Embryonic facial prominence (tissue), 1 donor: ENCODE data around the gene DCP1B.

Experiments used
- DNase-seq: peaks from one replicate; pipeline ENCODE4 v3.0.0-alpha.2; 2016; ENCODE audit errors: extremely low spot score

DCP1B gene

GRCh38 chr12:2017546-2018337, 13.5 kb upstream of the DCP1B start:
- DNase-seq = no peak

- no peak for DNase-seq
Measured at GRCh38 chr12:2016862-2017545, 12.7 kb upstream of the DCP1B start.

DNA sequence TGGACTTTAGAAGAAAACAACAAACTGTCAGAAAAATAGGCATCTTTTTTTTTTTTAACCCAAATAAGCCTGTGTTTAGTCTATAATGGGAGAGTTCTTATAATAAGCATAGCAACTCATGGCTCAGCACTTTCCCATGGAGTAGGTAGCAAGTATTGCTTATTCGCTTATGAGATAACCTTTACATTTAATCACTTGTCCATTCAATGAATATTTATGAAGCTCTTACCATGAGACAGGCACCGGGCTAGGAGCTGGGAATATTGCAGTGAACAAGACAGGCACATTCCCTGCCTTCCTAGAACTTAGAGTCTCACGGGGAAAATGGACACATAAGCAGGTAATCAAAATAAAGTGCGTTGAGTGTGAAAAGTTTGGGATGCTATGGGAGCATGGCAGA, 10.0 kb upstream of the DCP1B start:
- no peak for DNase-seq

GRCh38 chr12:2013527-2014223, 9.4 kb upstream of the DCP1B start:
- no peak for DNase-seq

DNA sequence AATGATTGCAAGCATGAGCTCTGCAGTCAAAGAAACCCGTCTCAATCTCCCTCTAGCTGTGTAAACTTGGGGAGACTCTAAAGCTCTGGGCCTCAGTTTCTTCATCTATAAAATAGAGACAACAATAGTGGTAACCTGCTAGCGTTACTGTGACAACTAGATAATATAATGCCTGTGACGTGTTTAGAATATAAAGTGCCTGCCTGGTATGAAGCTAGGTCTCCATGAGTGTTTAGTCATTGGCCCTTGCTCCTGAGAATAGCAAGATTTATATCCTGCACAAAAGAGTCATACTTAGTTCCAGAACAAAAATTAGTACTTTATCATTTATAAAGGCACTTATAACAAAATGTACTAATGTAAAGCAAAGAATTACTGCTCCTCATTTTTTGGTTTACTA, 8.8 kb upstream of the DCP1B start:
- DNase-seq = no peak

DNA sequence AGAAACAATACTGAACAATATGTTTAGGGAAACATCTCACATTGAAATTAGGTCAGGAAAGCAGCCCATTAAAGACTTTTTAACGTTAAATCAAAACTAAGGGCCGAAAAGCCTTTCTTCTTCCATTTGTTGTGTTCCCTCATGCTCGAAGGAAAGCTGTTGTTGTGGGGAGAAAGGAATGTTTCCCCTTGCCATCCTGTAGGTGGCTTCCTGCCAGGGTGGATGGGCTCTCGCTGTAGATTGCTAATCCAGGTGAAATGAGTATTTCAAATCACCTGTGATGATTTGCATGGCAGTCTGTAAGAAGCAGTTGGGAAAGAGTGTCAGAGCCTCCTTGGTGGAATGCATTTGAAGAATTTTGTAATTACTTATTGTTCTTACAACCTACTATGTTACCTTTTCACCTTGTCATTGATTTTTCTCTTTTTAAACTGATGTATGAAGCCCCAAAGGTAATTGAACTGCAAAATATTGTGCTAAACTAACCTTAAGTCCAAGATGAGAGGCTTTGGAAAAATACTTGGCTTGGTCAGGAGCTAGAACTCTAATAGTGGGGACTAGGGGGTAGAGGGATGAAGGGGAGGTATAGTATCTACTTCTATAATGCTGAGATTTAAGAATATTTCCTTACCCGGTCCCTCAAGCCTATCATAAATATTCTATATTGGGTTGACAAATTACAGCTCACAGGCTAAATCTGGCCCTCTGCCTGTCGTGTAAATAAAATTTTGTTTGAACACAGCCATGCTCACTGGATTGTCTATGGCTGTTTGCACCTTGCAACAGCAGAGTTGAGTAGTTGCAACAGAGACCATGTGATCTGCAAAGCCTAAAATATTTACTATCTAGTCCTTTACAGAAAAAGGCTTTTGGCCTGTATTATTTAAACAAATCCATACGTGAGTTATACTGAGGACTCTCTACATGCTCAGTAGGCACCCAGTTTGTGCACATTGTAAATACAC, 7.7 kb upstream of the DCP1B start:
- no peak for DNase-seq

- DNase-seq = no peak
Measured at GRCh38 chr12:2009623-2010022, 5.4 kb upstream of the DCP1B start.

DNA sequence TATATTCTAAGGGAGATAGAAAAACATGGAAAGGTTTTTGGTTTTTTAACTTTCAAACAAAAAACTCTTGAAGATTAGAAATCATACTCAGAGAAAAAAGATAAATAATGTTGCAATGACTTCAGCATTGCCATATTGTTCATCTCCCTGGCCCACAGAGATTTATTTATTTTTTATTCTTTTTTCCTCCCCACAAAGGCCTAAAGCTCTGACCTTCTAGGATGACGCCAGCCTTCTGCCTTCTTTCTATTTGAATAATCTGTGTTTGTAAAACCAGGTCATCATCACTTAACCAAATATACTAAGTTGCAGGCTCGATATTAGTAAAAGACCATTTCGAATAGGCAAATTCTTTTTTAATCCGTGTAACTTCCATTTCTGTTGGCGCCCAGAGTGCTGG, 4.4 kb upstream of the DCP1B start:
- no peak for DNase-seq

- DNase-seq = peak; percentile 56
Measured at GRCh38 chr12:2003676-2004112, 563 bp downstream of the DCP1B start.

GRCh38 chr12:1995205-1995896, 8.9 kb downstream of the DCP1B start:
- no peak for DNase-seq

DNA sequence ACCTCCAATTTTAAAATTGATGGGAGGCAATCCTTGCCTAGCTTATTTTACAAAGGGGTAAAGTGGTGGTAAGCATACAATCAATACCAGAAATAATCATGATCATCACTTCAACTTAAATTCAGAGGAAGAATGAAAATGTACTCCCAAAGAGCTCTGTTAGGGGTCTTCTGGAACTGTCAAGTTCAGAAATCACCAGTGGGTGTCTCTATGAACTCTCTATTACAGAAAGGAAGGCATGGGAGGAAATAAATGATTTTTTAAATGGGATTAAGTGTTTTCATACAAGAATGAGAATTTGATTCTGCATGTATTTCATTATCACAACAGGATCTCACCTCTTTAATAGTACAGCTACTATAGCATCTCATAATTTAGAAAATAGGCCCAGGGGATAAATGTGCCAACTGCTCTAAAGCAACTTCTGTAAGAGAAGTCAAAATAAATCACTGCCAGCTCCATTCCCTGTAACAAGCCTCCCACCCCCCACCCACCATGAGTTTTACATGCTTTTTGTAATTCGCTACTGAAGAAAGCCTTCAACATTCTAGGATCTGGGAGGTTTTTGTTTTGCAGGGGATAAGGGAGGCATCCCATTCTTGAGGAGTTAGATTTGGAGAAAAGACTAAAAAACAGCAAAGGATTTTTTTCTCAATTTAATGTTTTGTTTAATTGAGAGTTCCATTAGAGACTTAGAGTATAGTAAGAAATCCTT, 9.7 kb downstream of the DCP1B start:
- DNase-seq = no peak

DNA sequence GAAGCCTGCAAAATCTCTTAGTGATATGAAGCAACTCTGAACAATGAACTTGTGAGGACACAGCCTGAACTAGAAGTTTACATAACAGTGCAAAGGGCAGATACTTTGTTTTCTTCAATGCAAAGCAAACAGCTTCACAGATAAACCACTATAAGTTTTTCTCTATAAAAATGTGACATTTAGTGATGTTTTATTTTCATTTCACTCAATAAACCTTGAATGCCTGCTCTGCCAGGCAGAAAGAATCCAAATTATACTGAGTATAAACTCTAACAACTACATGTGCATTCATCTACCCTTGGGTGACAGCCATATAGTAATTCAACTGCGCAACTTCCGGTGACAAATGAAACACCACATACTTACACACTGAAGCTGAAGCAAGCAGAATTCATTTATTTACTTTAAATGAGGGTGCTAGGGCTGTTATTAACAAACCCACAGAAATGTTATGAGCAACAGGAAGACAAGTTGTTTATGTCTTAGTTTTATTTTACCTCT, 10.3 kb downstream of the DCP1B start:
- DNase-seq = no peak

DNA sequence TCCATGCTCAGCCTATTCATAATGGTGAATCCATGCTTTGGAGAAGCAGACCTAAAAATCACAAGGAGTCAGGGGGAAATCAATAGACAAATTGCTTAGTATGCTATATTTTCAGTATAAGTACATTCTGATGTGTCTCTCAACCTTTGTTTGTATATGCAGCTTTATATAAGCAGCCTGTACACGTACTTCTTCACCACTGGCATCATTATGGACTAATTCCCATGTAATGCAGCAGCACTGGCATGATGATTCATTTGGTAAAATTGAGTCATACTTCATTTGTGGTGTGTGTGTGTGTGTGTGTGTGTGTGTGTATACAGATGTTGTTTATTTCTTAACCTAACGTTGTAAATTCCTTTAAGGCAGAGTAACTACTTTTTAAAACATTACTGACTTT, 10.9 kb downstream of the DCP1B start:
- no peak for DNase-seq

GRCh38 chr12:1992732-1993131, 11.5 kb downstream of the DCP1B start:
- no peak for DNase-seq

GRCh38 chr12:1989111-1989510, 15.1 kb downstream of the DCP1B start:
- DNase-seq = no peak

GRCh38 chr12:1984759-1985158, 19.5 kb downstream of the DCP1B start:
- no peak for DNase-seq

- no peak for DNase-seq
Measured at GRCh38 chr12:1980282-1980681, 24.0 kb downstream of the DCP1B start.

GRCh38 chr12:1978078-1978862, 26.0 kb downstream of the DCP1B start:
- no peak for DNase-seq

DNA sequence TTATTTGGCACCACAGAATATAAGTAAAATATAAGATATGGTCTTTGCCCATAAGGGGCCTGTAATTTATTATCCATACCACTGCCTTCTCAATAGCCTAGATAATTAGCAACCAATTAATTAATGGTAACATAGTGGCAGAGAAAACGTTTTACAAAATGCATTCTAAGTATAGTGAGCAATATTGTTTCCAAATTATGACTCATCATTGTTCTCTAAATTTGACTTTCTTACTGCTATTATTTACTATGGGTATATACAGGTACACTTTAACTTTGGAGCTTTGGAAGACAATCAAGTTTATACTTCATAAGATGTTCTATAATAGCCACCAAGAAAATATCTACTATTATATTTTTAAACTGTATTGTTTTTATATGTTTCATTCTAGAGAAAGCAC, 26.7 kb downstream of the DCP1B start:
- DNase-seq = no peak
